IMR-90 (cell line): Measurements from ENCODE around the gene HPSE. TPM values are rescaled to one million over a fixed set of nuclear protein-coding genes. Genes with fewer than 3 reads are reported as not detected.

Source experiments
- ATAC-seq: fragments of 200-7000 bp; cut with Tn5 transposase; 2 replicates; pipeline ENCODE4 v1.9.1; 2020; ENCODE audit warnings: low read depth, mild to moderate bottlenecking, moderate library complexity
- BruUV-seq: library from RNA; stranded (reverse); fragments of 400-500 nt; replicated peaks from 2 replicates; lab custom pipeline; 2021; lab: Mats Ljungman, UMichigan
- CTCF ChIA-PET: fragments of 300-600 bp; formaldehyde crosslinking; extraction: SDS; loops from one replicate; lab custom pipeline; 2021; ENCODE audit warnings: antibody characterized with exemption; lab: Yijun Ruan, JAX
- POLR2A ChIA-PET: fragments of 300-600 bp; sonication (Branson Sonifier 250); formaldehyde crosslinking; loops from one replicate; lab custom pipeline; 2022; ENCODE audit warnings: antibody characterized with exemption; ENCODE audit not compliant: unreplicated experiment; lab: Charles Lee
- DNase-seq: peaks from one replicate; pipeline ENCODE4 v3.0.0; 2013
- H2AFZ ChIP-seq: replicated peaks from 2 replicates; pipeline ENCODE3; 2013; ENCODE audit warnings: low read length, mild to moderate bottlenecking; ENCODE audit not compliant: poor library complexity
- H2AK5ac ChIP-seq: 2 replicates; pipeline ENCODE4 v1.6.1; 2013; ENCODE audit warnings: low read depth, low read length, inconsistent platforms
- H2AK9ac ChIP-seq: replicated peaks from 2 replicates; pipeline ENCODE3; 2013; ENCODE audit warnings: mild to moderate bottlenecking, low read depth, low read length, moderate library complexity; ENCODE audit not compliant: poor library complexity
- H2BK120ac ChIP-seq: 2 replicates; pipeline ENCODE4 v1.6.1; 2013; ENCODE audit warnings: low read depth, low read length, inconsistent platforms
- H2BK15ac ChIP-seq: 3 replicates; pipeline ENCODE4 v1.6.1; 2013; ENCODE audit warnings: low read depth, low read length, inconsistent platforms
- H2BK20ac ChIP-seq: 2 replicates; pipeline ENCODE4 v1.6.1; 2013; ENCODE audit warnings: low read depth, mild to moderate bottlenecking, inconsistent platforms, low read length, moderate library complexity
- H2BK5ac ChIP-seq: 2 replicates; pipeline ENCODE4 v1.6.1; 2013; ENCODE audit warnings: mild to moderate bottlenecking, low read depth, low read length, inconsistent platforms; ENCODE audit not compliant: poor library complexity, severe bottlenecking
- H3K14ac ChIP-seq: replicated peaks from 2 replicates; pipeline ENCODE4 v1.6.1; 2013; ENCODE audit warnings: low read depth, low read length, inconsistent platforms
- H3K18ac ChIP-seq: 2 replicates; pipeline ENCODE4 v1.6.1; 2013; ENCODE audit warnings: low read depth, low read length, control low read depth
- H3K23ac ChIP-seq: 2 replicates; pipeline ENCODE4 v1.6.1; 2013; ENCODE audit warnings: low read depth, low read length, inconsistent platforms
- H3K27ac ChIP-seq: 2 replicates; pipeline ENCODE4 v1.5.1; 2013; ENCODE audit warnings: mild to moderate bottlenecking, control low read depth, low read length; ENCODE audit not compliant: insufficient read depth
- H3K27me3 ChIP-seq: 2 replicates; pipeline ENCODE4 v1.6.1; 2013; ENCODE audit warnings: low read length; ENCODE audit not compliant: control insufficient read depth, insufficient read depth
- H3K36me3 ChIP-seq: 2 replicates; pipeline ENCODE4 v1.6.1; 2013; ENCODE audit warnings: low read length, mixed read lengths; ENCODE audit not compliant: control insufficient read depth, insufficient read depth
- H3K4ac ChIP-seq: 2 replicates; pipeline ENCODE4 v1.6.1; 2013; ENCODE audit warnings: low read depth, low read length, inconsistent platforms
- H3K4me1 ChIP-seq: 2 replicates; pipeline ENCODE4 v1.6.1; 2013; ENCODE audit warnings: low read length, mixed read lengths; ENCODE audit not compliant: control insufficient read depth, insufficient read depth
- H3K4me2 ChIP-seq: 2 replicates; pipeline ENCODE4 v1.6.1; 2013; ENCODE audit warnings: low read depth, mild to moderate bottlenecking, control low read depth, low read length, moderate library complexity
- H3K4me3 ChIP-seq: 2 replicates; pipeline ENCODE4 v1.5.1; 2013; ENCODE audit warnings: low read depth, mild to moderate bottlenecking, control low read depth, low read length, moderate library complexity; ENCODE audit not compliant: insufficient read depth
- H3K56ac ChIP-seq: 2 replicates; pipeline ENCODE4 v1.6.1; 2013; ENCODE audit warnings: low read length, inconsistent platforms; ENCODE audit not compliant: insufficient read depth; ENCODE audit errors: extremely low read depth
- H3K79me1 ChIP-seq, 2 experiments: 2 replicates each; pipeline ENCODE4 v1.6.1; 2013; ENCODE audit warnings: low read length in 2 of 2, inconsistent platforms in 1 of 2, low read depth in 1 of 2
- H3K9ac ChIP-seq: 2 replicates; pipeline ENCODE4 v1.6.1; 2013; ENCODE audit warnings: low read depth, low read length, control low read depth
- H3K9me1 ChIP-seq: 2 replicates; pipeline ENCODE4 v1.6.1; 2013; ENCODE audit warnings: low read length, inconsistent platforms; ENCODE audit not compliant: insufficient read depth
- H3K9me3 ChIP-seq: 2 replicates; pipeline ENCODE4 v1.6.1; 2013; ENCODE audit warnings: low read length; ENCODE audit not compliant: control insufficient read depth, insufficient read depth
- H4K20me1 ChIP-seq: 2 replicates; pipeline ENCODE4 v1.6.1; 2013; ENCODE audit warnings: low read length, inconsistent platforms; ENCODE audit not compliant: insufficient read depth
- H4K5ac ChIP-seq: 2 replicates; pipeline ENCODE4 v1.6.1; 2013; ENCODE audit warnings: mild to moderate bottlenecking, low read depth, low read length, control low read depth
- H4K8ac ChIP-seq, 2 experiments: 2 replicates each; pipeline ENCODE4 v1.6.1; 2013; ENCODE audit warnings: low read depth in 2 of 2, low read length in 2 of 2, control low read depth in 1 of 2, inconsistent platforms in 1 of 2
- H4K91ac ChIP-seq: 2 replicates; pipeline ENCODE4 v1.6.1; 2013; ENCODE audit warnings: low read depth, low read length, inconsistent platforms; ENCODE audit not compliant: insufficient read depth
- FOS ChIP-seq: fragments of 150-350 bp; IDR thresholded peaks from 2 replicates; pipeline ENCODE4 v1.6.1; 2016; ENCODE audit warnings: low read depth, low read length
- MAFK ChIP-seq: IDR thresholded peaks from 2 replicates; pipeline ENCODE4 v1.6.1; 2012; ENCODE audit warnings: low read depth, low read length, improper control_type of control experiment
- MXI1 ChIP-seq: IDR thresholded peaks from 2 replicates; pipeline ENCODE4 v1.6.1; 2012; ENCODE audit warnings: low read depth, mild to moderate bottlenecking, low read length, moderate library complexity, borderline replicate concordance
- NFE2L2 ChIP-seq: fragments of 150-350 bp; IDR thresholded peaks from 2 replicates; pipeline ENCODE4 v1.6.1; 2016; ENCODE audit warnings: low read depth, mild to moderate bottlenecking, low read length
- POLR2A ChIP-seq: IDR thresholded peaks from 2 replicates; pipeline ENCODE4 v1.6.1; 2012; ENCODE audit warnings: mild to moderate bottlenecking, low read depth, low read length
- RAD21 ChIP-seq: IDR thresholded peaks from 2 replicates; pipeline ENCODE4 v1.6.1; 2012; ENCODE audit warnings: low read length, improper control_type of control experiment
- WGBS, 2 experiments: methylation state at CpG; one replicate each; pipeline versions ENCODE4 v1.1.5 to v1.1.7; 2013; ENCODE audit warnings: missing lambda C conversion rate in 2 of 2; ENCODE audit not compliant: insufficient read length in 1 of 2; ENCODE audit errors: extremely low coverage in 2 of 2; 5-methylcytosine and 5-hydroxymethylcytosine counted together
- dilution Hi-C: fragments of 300-500 bp; cut with HindIII; formaldehyde crosslinking; loops from one replicate; pipeline ENCODE4 v1.14.3; 2018; ENCODE audit warnings: low sequenced_read_pairs; ENCODE audit not compliant: unreplicated experiment
- in situ Hi-C: fragments of 300-500 bp; cut with MboI; formaldehyde crosslinking; loops from 3 replicates; pipeline ENCODE4 v1.14.3; 2019; ENCODE audit warnings: low sequenced_read_pairs, inconsistent platforms, mixed read lengths
- intact Hi-C: fragments of 100-400 bp; cut with micrococcal nuclease; formaldehyde crosslinking; loops from 2 replicates; pipeline ENCODE4 v1.10.0; 2022
- polyA plus RNA-seq, 3 experiments: library from polyadenylated mRNA; depleted of rRNA; stranded (reverse); fragments of >200 nt; gene quantifications; 2 replicates each; pipeline ENCODE4 v1.2.3, GENCODE V29; 2012; ENCODE audit warnings: low replicate concordance in 1 of 3
- total RNA-seq: library from RNA; depleted of rRNA; stranded (reverse); fragments of >200 nt; gene quantifications from 2 replicates; pipeline ENCODE4 v1.2.3, GENCODE V29; 2012

HPSE gene
- total and polyA plus RNA-seq, 2 of the 4 experiments (the other 2 are of a cell fraction) = under 0.01 to 0.09 TPM

- TF ChIP-seq MAFK (no peak), POLR2A (peak; percentile 84), FOS (0 out of 2 replicates have a peak, but pooled peaks have one; percentile 21), MXI1 (peak; percentile 60; the same call in 1 of the 2 replicates), RAD21 (peak; percentile 1; the same call in 1 of the 2 replicates)
These were observed 50.2 kb downstream of the HPSE start, which contains the start of gene COQ2 (continued) for GRCh38 chr4:83284193-83285054.

- CTCF ChIA-PET = interaction anchor here (0.9 to 1.0 kb wide), 2 partner anchors 208 to 821 kb away, joined by 3 read pairs; no protein-coding TSS in a partner anchor
- dilution Hi-C loops (no loop called here), in situ Hi-C loops (loop anchor here (10.0 kb wide), 2 partner anchors 172 to 208 kb away; partner anchors contain the start of genes HELQ and MRPS18C), intact Hi-C loops (loop anchor here (10.0 kb wide), 1 partner anchor 428 kb away; no protein-coding TSS in a partner anchor)
- Histone ChIP-seq H4K5ac (no peak overlapping the region), H3K4me2 (no peak overlapping the region), H2BK15ac (no peak overlapping the region), H3K23ac (0 out of 2 replicates have a peak overlapping the region, but pooled peaks have one; percentile 13), H4K8ac (no peak overlapping the region), H4K20me1 (0 out of 2 replicates have a peak, but pooled peaks cover 3% of the 10 kb centered on the region), H3K14ac (no peak overlapping the region), H2AK5ac (no peak overlapping the region), H3K56ac (no peak overlapping the region), H2BK5ac (no peak overlapping the region), H2AK9ac (no peak overlapping the region), H3K9me1 (no peaks in the 10 kb centered on the region), H3K4me1 (no peaks in the 10 kb centered on the region), H3K4ac (no peak overlapping the region), H3K4me3 (no peak overlapping the region), H2BK120ac (no peak overlapping the region), H3K79me1 (peaks cover 5 to 16% of the 10 kb centered on the region in 2 experiments; a peak in 3 of 4 replicates), H2BK20ac (no peak overlapping the region), H3K9me3 (no peaks in the 10 kb centered on the region), H4K91ac (no peak overlapping the region), H3K9ac (no peak overlapping the region), H3K27ac (no peak overlapping the region), H3K18ac (no peak overlapping the region), H3K27me3 (no peaks in the 10 kb centered on the region), H3K36me3 (no peaks in the 10 kb centered on the region), H2AFZ (no peak overlapping the region)
- POLR2A ChIA-PET = no interaction called here
- DNase-seq (no peak), ATAC-seq (no peak)
- WGBS, 2 experiments = 95% methylated on average over 3 of the region's 7 CpGs; no CpG with 5 or more reads in 1 of the 2 experiments
- no peak for TF ChIP-seq NFE2L2
- BruUV-seq = no TSS peak
These were observed 51.5 kb downstream of the HPSE start for GRCh38 chr4:83283181-83283580.
